NCI-H2196 (cell line): ENCODE data around the gene MLH3.
"Not testable (repeated sequence)": the region's sequence is repeated elsewhere in the genome, so short reads cannot be mapped to it uniquely, and the experiment has no call there.

Experiments
- DNase-seq: peaks from one replicate; lab custom pipeline; 2025; ENCODE audit not compliant: unreplicated experiment; lab: John Stamatoyannopoulos, UW

The MLH3 gene

DNA sequence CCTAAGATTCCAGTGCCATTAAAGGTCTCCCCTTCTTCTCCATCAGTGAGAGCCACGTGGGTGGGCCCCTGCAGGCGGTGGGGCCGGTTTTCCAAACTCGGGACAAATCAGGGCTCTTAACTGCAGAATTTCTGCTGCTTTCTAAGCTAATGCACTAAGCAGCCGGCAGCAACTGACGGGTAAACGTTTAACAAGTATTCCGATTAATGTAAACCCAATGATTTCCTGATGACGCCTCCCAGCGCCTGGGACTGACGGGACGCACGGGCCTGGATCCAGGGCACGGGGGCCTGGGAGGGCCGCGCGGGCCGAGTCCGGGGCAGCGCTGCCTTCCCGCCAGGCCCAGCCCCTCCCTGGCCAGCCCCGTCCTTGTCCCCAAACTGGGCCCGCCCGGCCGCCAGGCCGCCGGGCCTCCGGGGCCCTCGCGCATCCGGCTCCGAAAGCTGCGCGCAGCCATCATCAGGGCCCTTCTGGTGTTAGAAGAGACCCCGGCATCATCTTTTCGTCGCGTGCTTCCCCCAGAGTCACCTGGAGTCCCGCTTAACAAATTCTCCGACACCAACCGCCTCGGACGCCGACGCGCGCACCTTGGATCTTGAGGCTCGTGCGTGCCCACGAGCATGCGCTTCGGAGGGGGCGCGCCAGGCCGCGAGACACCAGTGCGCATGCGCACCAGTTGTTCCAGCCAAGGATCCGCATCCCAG is at the start of gene MLH3:
MLH3 (minus strand) TSS at position 616 of the 704 bp plus-strand sequence. CDS start 1,812 bp downstream, outside the sequence.
- peak; percentile 98 for DNase-seq

- DNase-seq, result no peak
Measured at GRCh38 chr14:75098682-75099081, 47.4 kb upstream of the MLH3 start.

- DNase-seq, result no peak
Measured at GRCh38 chr14:75098212-75098611, 46.9 kb upstream of the MLH3 start.

GRCh38 chr14:75096959-75097358 is 45.7 kb upstream of the MLH3 start:
- no peak for DNase-seq

GRCh38 chr14:75095690-75096089 is 44.4 kb upstream of the MLH3 start:
- DNase-seq, result no peak

DNA sequence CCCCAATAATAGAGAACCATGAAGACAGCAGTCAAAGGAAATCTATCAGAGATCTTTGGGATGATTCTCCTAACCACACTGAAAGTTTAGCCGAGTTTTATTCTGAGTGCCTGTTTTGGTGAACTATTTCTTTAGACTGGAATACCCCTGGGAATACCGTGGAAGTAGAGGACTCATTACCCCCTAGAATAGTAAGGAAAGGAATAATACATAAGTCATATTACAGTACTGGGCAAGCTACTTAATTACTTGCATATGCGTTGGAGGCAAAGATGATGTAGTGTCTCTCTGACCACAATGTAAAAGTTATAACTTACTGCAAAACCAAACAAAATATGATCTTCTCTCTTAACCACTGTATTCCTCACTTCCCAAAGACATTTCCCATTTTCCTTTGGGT is 43.6 kb upstream of the MLH3 start:
- DNase-seq, result no peak

GRCh38 chr14:75092698-75093097 is 41.4 kb upstream of the MLH3 start:
- no peak for DNase-seq

DNA sequence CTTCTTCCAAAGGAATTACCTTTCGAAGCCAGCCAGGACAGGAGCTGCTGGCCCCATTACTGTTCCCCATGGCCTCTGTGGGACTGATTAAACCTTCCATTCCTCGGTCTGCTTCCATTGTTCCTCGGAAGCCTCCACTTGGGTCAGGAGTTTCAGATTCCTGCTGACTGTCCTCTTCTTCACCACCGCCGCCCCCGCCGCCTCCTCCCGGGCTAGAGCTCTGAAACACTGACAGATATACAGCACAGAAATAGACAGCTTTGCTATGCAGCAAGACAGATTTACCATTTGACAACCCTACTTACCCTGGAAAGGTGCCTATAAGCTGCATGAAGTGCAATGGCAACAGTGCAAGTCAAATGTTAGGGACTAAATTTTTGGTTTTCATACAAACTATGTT is 40.0 kb upstream of the MLH3 start:
- no peak for DNase-seq

DNA sequence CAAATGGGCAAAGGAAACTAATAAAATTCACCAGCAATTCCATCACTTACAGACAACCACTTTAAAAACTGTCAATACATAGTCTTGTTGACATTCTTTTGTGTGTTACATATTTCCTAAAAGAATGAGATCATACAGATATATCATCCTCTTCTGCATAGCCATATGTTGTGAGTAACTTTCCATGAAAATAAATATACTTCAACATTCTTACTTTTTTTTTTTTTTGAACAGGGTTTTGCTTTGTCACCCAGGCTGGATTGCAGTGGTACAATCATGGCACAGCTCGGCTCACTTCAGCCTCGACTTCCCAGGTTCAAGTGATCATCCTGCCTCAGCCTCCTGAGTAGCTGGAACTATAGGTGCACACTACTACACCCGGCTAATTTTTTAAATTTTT is 39.1 kb upstream of the MLH3 start:
- no peak for DNase-seq

DNA sequence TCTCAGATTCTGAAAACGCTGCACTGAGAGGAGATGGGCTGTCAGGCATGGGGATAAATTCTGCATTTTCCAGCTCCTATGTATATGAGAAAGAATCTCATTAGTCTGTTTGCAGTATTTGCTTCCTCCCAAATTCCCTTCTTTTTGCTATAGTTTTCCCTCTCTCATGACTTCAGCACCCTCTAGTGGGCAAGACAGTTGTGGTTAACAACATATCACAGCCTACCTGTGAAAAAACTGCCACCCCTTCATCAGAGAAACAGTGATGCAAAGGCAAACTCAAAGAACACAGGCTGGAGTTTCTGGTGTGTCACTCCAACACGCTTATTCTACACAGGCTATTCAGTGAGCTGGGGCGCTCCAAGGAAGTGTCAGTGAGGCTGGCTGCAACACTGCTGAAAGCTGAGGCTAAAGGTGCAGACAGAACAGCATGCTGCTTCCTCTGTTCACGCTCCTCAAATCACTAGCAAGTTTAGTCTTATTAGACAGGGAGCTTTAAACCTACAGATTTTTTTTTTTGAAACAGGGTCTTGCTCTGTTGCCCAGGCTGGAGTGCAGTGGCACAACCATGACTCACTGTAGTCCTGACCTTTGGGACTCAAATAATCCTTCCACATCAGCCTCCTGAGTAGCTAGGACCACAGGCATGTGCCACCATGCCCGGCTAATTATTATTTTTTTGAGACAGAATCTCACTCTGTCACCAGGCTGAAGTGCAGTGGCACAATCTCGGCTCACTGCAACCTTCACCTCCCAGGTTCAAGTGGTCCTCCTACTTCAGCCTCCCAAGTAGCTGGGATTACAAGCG is 37.5 kb upstream of the MLH3 start:
- DNase-seq, result peak; percentile 94

DNA sequence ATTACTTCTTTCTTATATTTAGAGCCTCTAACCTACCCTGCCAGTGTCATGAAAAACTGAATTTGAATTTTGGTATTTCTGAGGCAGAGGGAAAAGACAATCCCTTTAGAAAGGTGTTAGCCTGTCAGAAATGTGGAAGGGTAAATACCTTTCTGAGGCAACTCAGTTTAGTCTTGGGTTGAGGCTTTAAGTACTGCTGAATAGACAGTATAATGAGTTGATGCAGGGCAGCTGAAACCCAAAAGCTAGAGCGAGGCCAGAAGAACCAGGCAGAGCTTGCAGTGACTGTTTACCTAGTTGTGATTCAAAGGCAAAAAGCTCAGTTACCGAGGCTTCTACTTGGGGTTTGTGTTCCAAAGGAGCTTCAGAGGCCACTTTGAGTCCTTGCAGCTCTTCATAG is 36.9 kb upstream of the MLH3 start:
- no peak for DNase-seq

- DNase-seq, result peak; percentile 45
Measured at GRCh38 chr14:75084513-75084912, 33.2 kb upstream of the MLH3 start.

DNA sequence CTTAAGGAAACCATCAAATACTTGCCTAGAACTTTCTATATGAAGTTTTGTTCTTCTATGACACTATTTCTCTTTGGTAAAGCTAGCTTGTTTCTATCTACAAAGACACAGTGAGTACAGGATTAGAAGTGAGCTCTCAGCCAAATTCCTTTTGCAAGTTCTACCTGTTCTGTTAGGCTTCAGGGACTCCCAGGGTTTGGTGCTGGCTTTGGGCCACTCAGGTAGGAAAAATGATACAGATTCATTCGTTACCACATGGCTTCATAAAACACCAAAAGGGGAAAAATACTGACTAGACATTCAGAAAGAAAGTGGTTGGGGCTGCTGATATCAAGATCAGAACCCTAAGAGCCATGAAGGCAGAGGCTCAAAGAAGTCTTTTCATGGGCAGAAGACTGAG is 32.0 kb upstream of the MLH3 start:
- DNase-seq, result no peak

DNA sequence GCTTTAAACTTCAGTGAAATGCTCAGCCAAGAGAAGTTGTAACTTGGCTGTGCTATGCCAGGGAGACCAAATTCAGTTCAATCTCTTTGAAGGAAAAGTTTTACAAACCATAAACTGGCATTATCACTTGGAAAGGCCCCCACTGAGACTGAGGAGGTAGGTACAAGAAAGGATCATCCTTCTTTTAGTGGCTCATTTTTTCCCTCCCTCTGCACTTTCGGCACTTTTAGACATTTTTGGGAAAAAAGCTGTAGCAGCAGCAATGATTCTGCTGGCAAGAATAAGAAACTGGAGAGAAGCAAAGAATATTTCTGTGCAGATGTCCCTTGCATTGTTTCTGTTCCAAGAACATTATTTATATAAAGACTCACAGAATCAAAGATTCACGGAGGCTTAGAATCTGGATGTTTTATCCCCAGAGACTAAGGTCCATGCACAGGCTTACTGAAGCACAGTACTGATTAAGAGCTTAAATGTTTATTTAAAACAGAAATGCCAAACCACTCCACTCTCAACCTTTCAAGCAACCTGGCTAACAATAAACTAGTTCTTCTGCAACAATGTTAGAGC is 30.5 kb upstream of the MLH3 start:
- DNase-seq, result no peak

GRCh38 chr14:75079521-75079920 is 28.3 kb upstream of the MLH3 start:
- DNase-seq, result no peak

GRCh38 chr14:75077794-75078193 is 26.5 kb upstream of the MLH3 start:
- no peak for DNase-seq

GRCh38 chr14:75070383-75070782 is 19.1 kb upstream of the MLH3 start:
- DNase-seq, result no peak

- DNase-seq, result peak; percentile 92
Measured at GRCh38 chr14:75069811-75070145, 18.5 kb upstream of the MLH3 start.

- peak; percentile 100 for DNase-seq
Measured at GRCh38 chr14:75069121-75069810, 18.0 kb upstream of the MLH3 start, which contains the start of gene ZC2HC1C. Gene ZC2HC1C (plus strand): TSS chr14:75069641. CDS start chr14:75070574, 933 bp downstream.

- DNase-seq, result peak; percentile 56
Measured at GRCh38 chr14:75068294-75069120, 17.2 kb upstream of the MLH3 start.

DNA sequence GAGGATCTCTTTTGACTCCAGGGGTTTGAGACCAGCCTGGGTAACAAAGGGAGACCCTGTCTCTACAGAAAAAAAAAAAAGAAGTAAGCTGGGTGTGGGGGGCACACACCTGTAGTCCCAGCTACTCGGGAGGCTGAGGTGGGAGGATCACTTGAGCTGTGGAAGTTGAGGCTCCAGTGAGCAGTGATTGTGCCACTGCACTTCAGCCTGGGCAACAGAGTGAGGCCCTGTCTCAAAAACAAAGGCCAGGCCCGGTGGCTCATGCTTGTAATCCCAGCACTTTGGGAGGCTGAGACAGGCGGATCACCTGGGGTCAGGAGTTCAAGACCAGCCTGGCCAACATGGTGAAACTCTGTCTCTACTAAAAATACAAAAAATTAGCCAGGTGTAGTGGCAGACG is 16.5 kb upstream of the MLH3 start:
- not testable (repeated sequence) for DNase-seq
